Left cardiac atrium (tissue), 4 donors: ENCODE data around the gene SSR3. TPM values are rescaled to one million over a fixed set of nuclear protein-coding genes. Genes with fewer than 3 reads are reported as not detected.

Experiments
- ATAC-seq, 2 donors: fragments of 200-7000 bp; cut with Tn5 transposase; one replicate each; pipeline ENCODE4 v1.9.1; 2020; ENCODE audit warnings: mild to moderate bottlenecking in 2 of 2, moderate library complexity in 2 of 2
- DNase-seq: peaks from one replicate; pipeline ENCODE4 v3.0.0-alpha.2; 2020
- intact Hi-C, 2 donors: fragments of 100-400 bp; cut with DNase I; formaldehyde crosslinking; loops; one replicate each; pipeline versions ENCODE4 v1.14.1 to v1.15.1; 2022 to 2023
- total RNA-seq, 2 donors: library from RNA; stranded (reverse); fragmentation: NEBNext Ultra II Directional; extraction: Animal tissue kit (Norgen Biotek cat#: 25700); gene quantifications; one replicate each; pipeline ENCODE4 v1.2.1, GENCODE V29; 2021
- donor health status: DM: no; HTN: yes; CAD: no.
- donor health status: DM: no; HTN: yes; CAD: no; lungs with severe emphysema.
- donor health status: DM: yes; HTN: yes; CAD: no.
- donor health status: Dilated cardiomyopathy.

SSR3 gene
- total RNA-seq, 2 donors from 2014 or later: 145 to 162 TPM

DNA sequence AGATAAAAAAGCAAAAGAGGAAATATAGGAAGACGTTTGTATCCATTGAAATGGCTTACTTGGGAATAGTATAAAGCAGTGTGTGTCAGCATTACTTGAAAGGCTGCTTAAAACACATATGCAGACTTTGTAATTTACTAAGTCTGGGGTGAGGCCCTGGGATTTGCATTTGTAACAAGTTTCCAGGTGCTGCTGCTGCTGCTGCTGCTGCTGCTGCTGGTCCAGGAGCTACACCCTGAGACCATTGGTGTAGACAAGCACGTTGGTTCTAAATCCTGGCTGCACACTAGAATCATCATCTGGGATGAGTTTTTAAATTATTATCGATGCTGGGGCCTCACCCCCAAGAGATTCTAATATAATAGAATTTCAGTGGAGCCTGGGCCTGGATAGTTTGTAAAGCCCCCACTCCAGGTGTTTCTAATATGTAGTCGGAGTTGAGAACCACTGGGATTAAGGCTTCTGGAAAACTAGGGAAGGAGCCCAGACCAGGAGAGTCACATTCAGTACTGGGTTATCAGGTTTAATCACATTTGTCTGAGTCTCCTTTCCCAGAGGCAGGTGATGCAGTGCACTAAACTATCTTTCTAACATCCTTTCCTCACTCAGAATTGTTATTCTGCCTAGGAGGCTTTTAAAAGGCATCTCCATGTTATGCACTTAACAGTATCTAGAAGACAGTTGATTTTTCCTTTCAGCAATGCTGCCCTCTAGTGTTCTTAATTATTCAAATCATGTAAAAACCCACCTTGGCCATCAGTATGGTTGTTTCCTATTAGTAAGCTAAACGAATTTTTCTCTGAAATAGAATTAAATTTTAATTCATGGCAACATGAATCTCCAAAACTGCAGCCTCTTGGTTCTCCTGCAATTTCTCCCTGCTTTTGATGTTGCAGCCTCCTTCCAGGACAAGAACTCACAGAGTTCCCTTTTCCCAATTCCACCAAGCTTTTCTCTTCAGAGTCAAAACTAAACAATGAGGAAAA lies 45.4 kb downstream of the SSR3 start:
- intact Hi-C loops: loop anchor here (2.0 to 10.0 kb wide), 3 partner anchors 359 to 465 kb away; no protein-coding TSS in a partner anchor
- ATAC-seq (peak; percentile 55 to 62), DNase-seq (no peak)

- no peak for DNase-seq
- intact Hi-C loops: loop anchor here (5.0 to 10.0 kb wide), 2 partner anchors 360 to 462 kb away; no protein-coding TSS in a partner anchor
- ATAC-seq: no peak
Measured at GRCh38 chr3:156507285-156507684, 47.6 kb downstream of the SSR3 start.

GRCh38 chr3:156498307-156498706 lies 56.6 kb downstream of the SSR3 start:
- no peak for DNase-seq
- no peak for ATAC-seq
- intact Hi-C loops: no loop called here

DNA sequence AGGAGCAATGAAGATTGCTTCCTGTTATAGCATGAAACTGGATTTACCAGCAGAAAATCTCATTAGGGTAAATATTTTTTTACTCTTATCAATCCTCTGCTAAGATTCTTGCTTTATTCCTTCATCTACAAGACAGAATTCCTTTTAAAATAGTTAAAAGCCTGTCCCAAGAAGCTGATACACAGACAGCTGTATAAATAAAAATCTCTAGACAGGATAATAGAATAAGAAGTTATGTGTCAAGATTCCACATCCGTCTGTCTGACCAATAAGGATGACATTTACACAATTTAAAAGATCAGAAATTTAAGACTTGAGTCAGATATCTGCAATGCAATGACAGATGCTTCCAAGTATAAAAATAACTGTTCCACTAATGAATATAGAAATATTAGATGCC lies 57.6 kb downstream of the SSR3 start:
- intact Hi-C loops: no loop called here
- ATAC-seq: peak in 1 of 2 donors; percentile 30
- DNase-seq: no peak

DNA sequence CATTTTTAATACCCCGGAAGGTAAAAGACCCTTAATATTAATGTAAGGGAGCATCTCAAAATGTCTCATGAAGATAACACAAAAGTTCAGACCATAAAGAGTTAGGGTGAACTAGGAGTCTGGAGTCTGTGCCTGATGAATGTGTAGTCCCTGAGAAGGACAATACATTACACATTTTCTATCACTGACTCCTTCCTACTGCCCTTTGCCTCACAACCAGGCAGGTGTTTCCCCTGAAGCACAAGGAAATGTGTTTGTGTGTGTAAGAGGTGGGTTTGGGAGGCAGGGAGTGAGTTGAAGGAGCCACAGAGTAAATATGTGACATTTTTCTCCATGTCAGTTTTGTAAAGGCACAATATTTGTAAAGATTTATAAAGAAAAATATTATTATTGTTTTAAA lies 59.1 kb downstream of the SSR3 start:
- DNase-seq (no peak), ATAC-seq (no peak)
- intact Hi-C loops: no loop called here

GRCh38 chr3:156493887-156494286 lies 61.0 kb downstream of the SSR3 start:
- DNase-seq (no peak), ATAC-seq (no peak)
- intact Hi-C loops: no loop called here

DNA sequence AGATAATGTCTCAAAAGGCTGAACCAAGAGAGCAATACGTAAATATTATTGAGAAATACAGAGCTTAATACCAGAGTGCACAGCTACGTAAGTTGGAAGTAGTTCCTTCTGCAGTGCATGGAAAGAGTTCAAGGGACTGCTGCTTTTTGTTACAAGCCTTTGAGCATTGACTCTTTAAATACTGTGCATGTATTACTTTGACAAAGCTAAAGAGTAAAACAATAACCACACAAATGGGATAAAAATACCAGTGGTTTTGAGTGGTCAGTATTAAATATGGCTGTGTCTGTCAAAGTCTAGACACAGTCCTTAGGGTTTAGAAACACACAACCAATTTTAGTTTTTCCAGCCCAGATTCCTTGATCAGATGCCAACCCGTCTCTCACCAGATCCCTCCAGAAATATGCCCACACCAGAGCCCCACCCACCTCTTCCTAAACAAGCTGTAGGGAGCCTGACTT lies 62.1 kb downstream of the SSR3 start:
- intact Hi-C loops: no loop called here
- ATAC-seq: peak; percentile 41 to 53
- DNase-seq: no peak

DNA sequence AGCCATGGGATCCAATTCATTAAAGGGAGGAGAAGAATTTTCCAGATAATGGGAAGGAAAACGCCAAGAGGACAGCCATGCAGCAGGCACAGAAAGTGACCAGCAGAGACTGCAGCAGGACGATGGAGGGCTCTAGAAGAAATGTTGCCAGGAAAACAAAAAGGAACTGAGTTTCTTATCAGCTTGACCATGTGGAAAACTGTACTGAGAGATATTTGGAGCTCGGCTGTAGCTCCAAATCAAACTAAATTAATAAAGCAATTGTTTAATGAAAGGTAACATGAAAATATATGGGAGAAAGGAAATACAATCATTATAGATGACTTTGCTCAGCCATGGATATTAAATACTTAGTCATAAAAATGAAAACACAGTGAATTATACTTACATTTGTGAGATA lies 63.7 kb downstream of the SSR3 start:
- no peak for DNase-seq

More for the DNA sequence above, 63.7 kb downstream of the SSR3 start:
- ATAC-seq: no peak
- intact Hi-C loops: no loop called here

Other genes with a start within 250 kb of the SSR3 start
- gene TIPARP, start 119.5 kb upstream of the SSR3 start, total RNA-seq: 10 to 100 TPM; 34.1 to 37.2 TPM